Thyroid gland (tissue), 4 donors: ENCODE data around the gene CD96.

Experiments
- POLR2A ChIP-seq, 2 donors: fragments of 450-650 bp; IDR thresholded peaks; one replicate each; pipeline ENCODE4 v1.6.1; 2017; ENCODE audit warnings: antibody characterized with exemption in 2 of 2, mild to moderate bottlenecking in 2 of 2, moderate library complexity in 1 of 2
- TF ChIP-seq, protein P1 (sequence below), 6 experiments: fragments of 200-600 bp in 3 of 6; fragments of 450-650 bp in 3 of 6; sonication (generic) in 3 of 6; IDR thresholded peaks; one replicate each; pipeline ENCODE4 v1.5.1; 2016 to 2019; ENCODE audit warnings: antibody characterized with exemption in 6 of 6, mild to moderate bottlenecking in 2 of 6, inconsistent platforms in 1 of 6, moderate library complexity in 1 of 6

DNA sequence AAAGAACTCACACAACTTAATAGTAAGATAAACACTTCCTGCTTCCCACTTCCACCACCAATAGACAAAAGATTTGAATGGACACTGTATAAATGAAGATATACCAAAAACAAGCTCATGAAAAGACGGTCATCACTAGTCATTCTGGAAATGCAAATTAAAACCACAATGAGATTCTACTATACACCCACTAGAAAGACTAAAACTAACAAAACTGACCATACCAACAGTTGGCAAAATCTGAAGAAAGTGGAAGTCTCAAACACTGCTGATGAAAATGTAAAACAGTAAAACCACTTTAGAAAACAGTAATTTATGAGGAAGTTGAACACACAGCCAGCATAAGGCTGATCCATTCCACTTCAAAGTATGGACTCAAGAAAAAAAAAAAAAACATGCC lies 35.6 kb upstream of the CD96 start:
- TF ChIP-seq, protein P1, sequence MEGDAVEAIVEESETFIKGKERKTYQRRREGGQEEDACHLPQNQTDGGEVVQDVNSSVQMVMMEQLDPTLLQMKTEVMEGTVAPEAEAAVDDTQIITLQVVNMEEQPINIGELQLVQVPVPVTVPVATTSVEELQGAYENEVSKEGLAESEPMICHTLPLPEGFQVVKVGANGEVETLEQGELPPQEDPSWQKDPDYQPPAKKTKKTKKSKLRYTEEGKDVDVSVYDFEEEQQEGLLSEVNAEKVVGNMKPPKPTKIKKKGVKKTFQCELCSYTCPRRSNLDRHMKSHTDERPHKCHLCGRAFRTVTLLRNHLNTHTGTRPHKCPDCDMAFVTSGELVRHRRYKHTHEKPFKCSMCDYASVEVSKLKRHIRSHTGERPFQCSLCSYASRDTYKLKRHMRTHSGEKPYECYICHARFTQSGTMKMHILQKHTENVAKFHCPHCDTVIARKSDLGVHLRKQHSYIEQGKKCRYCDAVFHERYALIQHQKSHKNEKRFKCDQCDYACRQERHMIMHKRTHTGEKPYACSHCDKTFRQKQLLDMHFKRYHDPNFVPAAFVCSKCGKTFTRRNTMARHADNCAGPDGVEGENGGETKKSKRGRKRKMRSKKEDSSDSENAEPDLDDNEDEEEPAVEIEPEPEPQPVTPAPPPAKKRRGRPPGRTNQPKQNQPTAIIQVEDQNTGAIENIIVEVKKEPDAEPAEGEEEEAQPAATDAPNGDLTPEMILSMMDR (IDR thresholded peaks at IDR 0.05): no peak
- TF ChIP-seq POLR2A (IDR thresholded peaks at IDR 0.05): no peak
